Uterus (tissue), 4 donors: Measurements from ENCODE around the gene CBLN3. TPM values are rescaled to one million over a fixed set of nuclear protein-coding genes. Genes with fewer than 3 reads are reported as not detected.
A peak's percentile ranks its signal among the peaks of the same experiment; 100 is the strongest.

ENCODE experiments used
- DNase-seq, 2 donors: peaks; one replicate each; pipeline ENCODE4 v3.0.0-alpha.2; 2019 to 2020
- H3K27ac ChIP-seq, 2 donors: fragments of 200-600 bp; sonication (generic); 1 replicate in 1 of 2; 2 replicates in 1 of 2; pipeline ENCODE4 v1.5.1; 2016 to 2018
- H3K27me3 ChIP-seq, 2 donors: fragments of 200-600 bp; sonication (generic); one replicate each; pipeline ENCODE4 v1.5.1; 2018 to 2019; ENCODE audit warnings: control low read depth in 1 of 2
- H3K36me3 ChIP-seq, 2 donors: fragments of 200-600 bp; sonication (generic); one replicate each; pipeline ENCODE4 v1.5.1; 2019; ENCODE audit warnings: control low read depth in 1 of 2
- H3K4me1 ChIP-seq, 2 donors: fragments of 200-600 bp; sonication (generic); one replicate each; pipeline ENCODE4 v1.5.1; 2018 to 2019; ENCODE audit warnings: control low read depth in 1 of 2
- H3K4me3 ChIP-seq, 2 donors: fragments of 200-600 bp; sonication (generic); 1 replicate in 1 of 2; 2 replicates in 1 of 2; pipeline ENCODE4 v1.5.1; 2018 to 2019; ENCODE audit warnings: mild to moderate bottlenecking in 1 of 2
- H3K9me3 ChIP-seq, 2 donors: fragments of 200-600 bp; sonication (generic); one replicate each; pipeline ENCODE4 v1.5.1; 2019; ENCODE audit warnings: control low read depth in 1 of 2
- CTCF ChIP-seq, 4 experiments: fragments of 200-600 bp in 2 of 4; fragments of 450-650 bp in 2 of 4; sonication (generic) in 2 of 4; IDR thresholded peaks; one replicate each; pipeline ENCODE4 v1.5.1; 2016 to 2019; ENCODE audit warnings: antibody characterized with exemption in 4 of 4, mild to moderate bottlenecking in 2 of 4, moderate library complexity in 1 of 4
- POLR2A ChIP-seq, 2 donors: fragments of 450-650 bp; IDR thresholded peaks; one replicate each; pipeline ENCODE4 v1.6.1; 2016; ENCODE audit warnings: antibody characterized with exemption in 2 of 2, mild to moderate bottlenecking in 1 of 2, moderate library complexity in 1 of 2
- intact Hi-C: fragments of 100-400 bp; cut with DNase I; formaldehyde crosslinking; loops from one replicate; pipeline ENCODE4 v1.15.1; 2023; ENCODE audit warnings: low total_unique reads
- total RNA-seq, 4 donors: library from RNA; depleted of rRNA in 3 of 4; stranded (reverse); fragments of >200 nt in 3 of 4; gene quantifications; one replicate each; pipeline versions ENCODE4 v1.1.0 to v1.2.4, GENCODE V29; 2014 to 2023
- donor health status: DM: yes; HTN: yes; CAD: no.

CBLN3 gene
- total RNA-seq, 4 donors from 2014 or later: 1.3 to 3.3 (median 3.2) TPM; not detected in 1

GRCh38 chr14:24430682-24431568 lies 1.5 kb upstream of the CBLN3 start:
- no peak for TF ChIP-seq CTCF (IDR thresholded peaks at IDR 0.05)
- no peak for TF ChIP-seq POLR2A (IDR thresholded peaks at IDR 0.05)
- peak; percentile 18 to 47 for DNase-seq
- intact Hi-C loops: loop anchor here (5.0 to 10.0 kb wide), 3 partner anchors 64 to 196 kb away; partner anchors contain the start of genes ADCY4, GMPR2, NEDD8 and NFATC4

GRCh38 chr14:24430143-24430681 lies 744 bp upstream of the CBLN3 start:
- Histone ChIP-seq H3K27ac (peak overlapping the region; percentile 85 to 95), H3K9me3 (no peaks in the 10 kb centered on the region), H3K27me3 (no peaks in the 10 kb centered on the region), H3K4me1 (peaks cover 0 to 11% of the 10 kb centered on the region in 2 donors), H3K36me3 (no peaks in the 10 kb centered on the region), H3K4me3 (peak overlapping the region; percentile 62 to 82)
- intact Hi-C loops: loop anchor here (5.0 to 10.0 kb wide), 3 partner anchors 63 to 195 kb away; partner anchors contain the start of genes ADCY4, GMPR2, NEDD8 and NFATC4
- TF ChIP-seq CTCF (IDR thresholded peaks at IDR 0.05) (no peak), POLR2A (IDR thresholded peaks at IDR 0.05) (no peak)
- peak; percentile 77 to 83 for DNase-seq

More at GRCh38 chr14:24430682-24431568, 1.5 kb upstream of the CBLN3 start:
- Histone ChIP-seq H3K27ac (peak overlapping the region; percentile 85 to 95), H3K4me1 (peaks cover 0 to 11% of the 10 kb centered on the region in 2 donors), H3K36me3 (no peaks in the 10 kb centered on the region), H3K4me3 (peak overlapping the region; percentile 62 to 82), H3K9me3 (no peaks in the 10 kb centered on the region), H3K27me3 (no peaks in the 10 kb centered on the region)

GRCh38 chr14:24428628-24429394 lies 657 bp downstream of the CBLN3 start:
- Histone ChIP-seq H3K9me3 (no peaks in the 10 kb centered on the region), H3K36me3 (no peaks in the 10 kb centered on the region), H3K27ac (peak overlapping the region; percentile 85 to 95), H3K27me3 (no peaks in the 10 kb centered on the region), H3K4me3 (peak overlapping the region in 1 of 2 donors; percentile 82), H3K4me1 (peaks cover 0 to 11% of the 10 kb centered on the region in 2 donors)
- peak in 1 of 2 donors; percentile 22 for DNase-seq
- intact Hi-C loops: no loop called here
- TF ChIP-seq CTCF (IDR thresholded peaks at IDR 0.05): no peak
- no peak for TF ChIP-seq POLR2A (IDR thresholded peaks at IDR 0.05)

- Histone ChIP-seq H3K27ac (peak overlapping the region in 1 of 2 donors; percentile 85), H3K4me3 (no peak overlapping the region), H3K36me3 (no peaks in the 10 kb centered on the region), H3K27me3 (no peaks in the 10 kb centered on the region), H3K9me3 (no peaks in the 10 kb centered on the region), H3K4me1 (peaks cover 0 to 11% of the 10 kb centered on the region in 2 donors)
- DNase-seq: peak in 1 of 2 donors; percentile 21
- TF ChIP-seq POLR2A (IDR thresholded peaks at IDR 0.05): no peak
- no peak for TF ChIP-seq CTCF (IDR thresholded peaks at IDR 0.05)
- intact Hi-C loops: no loop called here
Measured at GRCh38 chr14:24427537-24428508, 1.6 kb downstream of the CBLN3 start.
